ENCODE data around the gene TMEM263. TPM values are rescaled to one million over a fixed set of nuclear protein-coding genes. Genes with fewer than 3 reads are reported as not detected.

The TMEM263 gene
- total RNA-seq, 2 experiments from 2014 or later, result 34.1 to 60.0 TPM

GRCh38 chr12:106982229-106982628 is 26.5 kb downstream of the TMEM263 start:
- POLR2A ChIA-PET, result interaction anchor here (0.8 to 1.3 kb wide), 2 partner anchors 22 to 26 kb away, joined by 3 to 7 read pairs; no protein-coding TSS in a partner anchor
- TF ChIP-seq CTCF (conservative IDR thresholded peaks at IDR 0.05; ENCODE audit: low read length), result no peak
- no peak for TF ChIP-seq EZH2phosphoT487 (IDR thresholded peaks at IDR 0.05; ENCODE audit: borderline replicate concordance, low read depth, low read length)
- Histone ChIP-seq H3K9me2 (ENCODE audit: insufficient read depth, low read length) (no peaks in the 10 kb centered on the region), H2AFZ (ENCODE audit: low read length) (no peak overlapping the region), H4K20me1 (ENCODE audit: insufficient read depth, low read length) (no peaks in the 10 kb centered on the region), H3K27ac (ENCODE audit: low read depth, low read length, poor library complexity, severe bottlenecking) (no peak overlapping the region), H3K4me2 (ENCODE audit: low read length) (no peak overlapping the region), H3K4me1 (ENCODE audit: insufficient read depth, low read length, poor library complexity, severe bottlenecking) (peaks cover 10% of the 10 kb centered on the region), H3K4me3 (ENCODE audit: low read depth, low read length, poor library complexity, severe bottlenecking) (no peak overlapping the region), H3K36me3 (ENCODE audit: insufficient read depth, low read length) (peaks cover 6% of the 10 kb centered on the region), H3K9me3 (ENCODE audit: low read length) (no peaks in the 10 kb centered on the region), H3K79me2 (ENCODE audit: insufficient read depth, low read depth, low read length) (no peaks in the 10 kb centered on the region)
- CTCF ChIA-PET (ENCODE audit: unreplicated experiment), result no interaction called here
- intact Hi-C loops (cut with micrococcal nuclease; ENCODE audit: unreplicated experiment), result no loop called here
- BruUV-seq (replicated peaks), result no TSS peak
- DNase-seq (ENCODE audit: low spot score), result no peak

GRCh38 chr12:106984588-106985137 is 29.0 kb downstream of the TMEM263 start:
- no peaks in the 10 kb centered on the region for H3K9me3 ChIP-seq (ENCODE audit: low read length)
- H3K36me3 ChIP-seq (ENCODE audit: insufficient read depth, low read length), result no peaks in the 10 kb centered on the region; the same call in 1 of the 2 replicates
- no peak overlapping the region for H3K4me3 ChIP-seq (ENCODE audit: low read depth, low read length, poor library complexity, severe bottlenecking)
- H3K27ac ChIP-seq (ENCODE audit: low read depth, low read length, poor library complexity, severe bottlenecking), result no peak overlapping the region
- H4K20me1 ChIP-seq (ENCODE audit: insufficient read depth, low read length), result no peaks in the 10 kb centered on the region
- TF ChIP-seq EZH2phosphoT487 (IDR thresholded peaks at IDR 0.05; ENCODE audit: borderline replicate concordance, low read depth, low read length), result no peak
- TF ChIP-seq CTCF (conservative IDR thresholded peaks at IDR 0.05; ENCODE audit: low read length), result no peak
- POLR2A ChIA-PET, result interaction anchor here (0.6 to 0.7 kb wide), 2 partner anchors 116 to 1199 kb away, joined by 3 read pairs; no protein-coding TSS in a partner anchor
- BruUV-seq (replicated peaks), result no TSS peak
- no peaks in the 10 kb centered on the region for H3K9me2 ChIP-seq (ENCODE audit: insufficient read depth, low read length)
- H2AFZ ChIP-seq (ENCODE audit: low read length), result no peak overlapping the region
- no peaks in the 10 kb centered on the region for H3K79me2 ChIP-seq (ENCODE audit: insufficient read depth, low read depth, low read length)
- CTCF ChIA-PET (ENCODE audit: unreplicated experiment), result no interaction called here
- intact Hi-C loops (cut with micrococcal nuclease; ENCODE audit: unreplicated experiment), result no loop called here
- DNase-seq (ENCODE audit: low spot score), result no peak
- H3K4me1 ChIP-seq (ENCODE audit: insufficient read depth, low read length, poor library complexity, severe bottlenecking), result peaks cover 14% of the 10 kb centered on the region
- no peak overlapping the region for H3K4me2 ChIP-seq (ENCODE audit: low read length)

- H3K9me2 ChIP-seq (ENCODE audit: insufficient read depth, low read length), result no peaks in the 10 kb centered on the region
- no peak overlapping the region for H3K4me3 ChIP-seq (ENCODE audit: low read depth, low read length, poor library complexity, severe bottlenecking)
- no TSS peak for BruUV-seq (replicated peaks)
- no peaks in the 10 kb centered on the region; the same call in 1 of the 2 replicates for H3K36me3 ChIP-seq (ENCODE audit: insufficient read depth, low read length)
- no peaks in the 10 kb centered on the region for H3K79me2 ChIP-seq (ENCODE audit: insufficient read depth, low read depth, low read length)
- H3K4me2 ChIP-seq (ENCODE audit: low read length), result 0 out of 2 replicates have a peak overlapping the region, but pooled peaks have one; percentile 84
- CTCF ChIA-PET (ENCODE audit: unreplicated experiment), result no interaction called here
- H3K4me1 ChIP-seq (ENCODE audit: insufficient read depth, low read length, poor library complexity, severe bottlenecking), result peaks cover 14% of the 10 kb centered on the region
- no peaks in the 10 kb centered on the region for H4K20me1 ChIP-seq (ENCODE audit: insufficient read depth, low read length)
- no peaks in the 10 kb centered on the region for H3K9me3 ChIP-seq (ENCODE audit: low read length)
- no peak for DNase-seq (ENCODE audit: low spot score)
- TF ChIP-seq CTCF (conservative IDR thresholded peaks at IDR 0.05; ENCODE audit: low read length) (no peak), EZH2phosphoT487 (IDR thresholded peaks at IDR 0.05; ENCODE audit: borderline replicate concordance, low read depth, low read length) (no peak)
- intact Hi-C loops (cut with micrococcal nuclease; ENCODE audit: unreplicated experiment), result no loop called here
- POLR2A ChIA-PET, result no interaction called here
- H3K27ac ChIP-seq (ENCODE audit: low read depth, low read length, poor library complexity, severe bottlenecking), result no peak overlapping the region
- H2AFZ ChIP-seq (ENCODE audit: low read length), result no peak overlapping the region
Measured at GRCh38 chr12:106985479-106985878, 29.8 kb downstream of the TMEM263 start.

Measured in OCI-LY7 (cell line).